ENCODE data around the gene SLC30A2.

Gene SLC30A2

GRCh38 chr1:26020941-26021646, 24.8 kb downstream of the SLC30A2 start:
- no peak for DNase-seq

GRCh38 chr1:26020330-26020768, 25.6 kb downstream of the SLC30A2 start:
- DNase-seq, result no peak

- no peak for DNase-seq
Observed at GRCh38 chr1:26019641-26020315, 26.1 kb downstream of the SLC30A2 start.

DNA sequence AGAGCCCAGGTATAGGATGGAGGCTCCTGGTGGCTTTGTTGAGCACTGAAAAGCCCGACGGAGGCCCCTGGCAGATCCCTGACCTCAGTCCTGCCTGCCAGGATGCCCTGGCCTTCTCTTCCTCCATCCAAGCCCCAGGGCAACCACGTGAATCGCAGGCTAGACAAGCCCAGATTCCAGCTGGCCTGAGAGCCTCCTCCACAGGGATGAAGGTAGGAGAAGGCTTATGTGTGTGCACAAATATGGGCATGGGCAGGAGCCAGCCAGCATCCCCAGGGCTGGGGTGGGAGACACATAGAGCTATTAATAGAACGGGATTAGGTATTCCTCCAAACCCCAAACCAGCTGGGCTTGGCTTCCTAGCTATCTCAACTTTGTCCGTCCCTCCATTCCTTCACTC, 28.3 kb downstream of the SLC30A2 start:
- no peak for DNase-seq

GRCh38 chr1:26016953-26017545, 28.9 kb downstream of the SLC30A2 start:
- DNase-seq, result no peak

DNA sequence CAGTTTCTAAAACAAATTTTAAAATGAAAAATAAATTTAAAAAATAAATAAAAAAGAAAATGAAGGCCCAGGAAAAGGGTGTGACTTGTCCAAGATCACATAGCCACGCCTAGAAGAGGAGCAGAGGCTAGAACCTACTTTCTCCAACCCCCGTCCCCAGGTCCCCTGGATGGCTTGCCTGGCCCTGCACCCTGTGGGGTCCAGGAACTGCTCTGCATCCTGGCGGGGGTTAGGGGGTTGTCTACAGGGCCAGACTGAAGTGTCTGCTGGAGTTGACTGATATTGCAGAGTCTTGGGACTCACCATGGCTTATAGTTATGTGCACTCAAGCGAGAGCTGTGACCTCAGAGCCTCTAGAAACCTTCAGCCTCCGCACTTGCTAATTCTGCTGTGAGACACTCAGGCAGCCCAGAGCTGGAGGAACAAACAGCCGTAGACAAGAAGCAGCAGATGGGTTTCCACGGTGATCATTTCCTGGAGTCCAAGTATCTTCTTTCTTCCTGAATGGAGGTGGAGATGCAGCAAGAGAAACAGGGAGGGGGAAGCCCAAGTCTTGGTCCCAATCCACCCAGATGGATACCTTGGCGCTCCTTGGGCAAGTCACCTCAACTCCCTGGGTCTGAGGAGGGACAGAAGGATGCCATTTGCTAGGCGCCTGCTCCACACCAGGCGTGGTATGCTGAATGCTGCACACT, 29.5 kb downstream of the SLC30A2 start:
- DNase-seq, result no peak

DNA sequence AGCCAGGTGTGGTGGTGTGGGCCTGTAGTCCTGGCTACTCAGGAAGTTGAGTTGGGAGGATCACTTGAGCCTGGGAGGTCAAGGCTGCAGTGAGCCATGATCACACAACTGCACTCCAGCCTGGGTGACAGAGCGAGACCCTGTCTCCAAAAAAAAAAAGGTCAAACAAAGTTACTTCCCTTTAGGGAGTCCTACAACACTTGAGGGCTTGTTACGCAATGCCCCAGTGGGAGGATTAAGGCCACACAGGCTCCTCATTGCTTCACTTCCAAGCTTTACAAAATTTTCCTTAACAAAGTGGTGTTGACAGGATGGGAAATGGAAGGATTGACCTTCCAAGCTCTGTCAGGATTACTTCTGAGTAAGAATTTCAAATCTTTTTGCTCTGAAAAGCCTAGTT, 30.6 kb downstream of the SLC30A2 start:
- no peak for DNase-seq

DNA sequence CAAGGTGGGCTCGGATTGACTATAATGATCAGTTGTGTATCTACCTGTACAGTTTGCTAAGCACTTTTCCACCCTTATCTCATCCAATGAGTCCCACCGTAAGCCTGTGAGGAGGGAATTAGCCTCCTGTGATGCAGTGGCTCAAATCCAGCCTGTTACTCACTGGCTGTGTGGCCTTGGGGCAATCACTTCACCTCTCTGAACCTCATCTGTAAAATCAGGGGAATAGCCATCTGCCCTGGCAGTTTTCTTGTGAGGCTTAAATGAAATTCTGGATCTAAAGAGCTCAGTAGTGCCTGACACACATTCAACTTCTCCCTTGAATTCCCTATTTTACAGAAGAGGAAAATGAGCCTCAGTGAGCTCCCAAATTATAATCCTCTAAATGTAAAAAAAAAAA, 31.7 kb downstream of the SLC30A2 start:
- no peak for DNase-seq

DNA sequence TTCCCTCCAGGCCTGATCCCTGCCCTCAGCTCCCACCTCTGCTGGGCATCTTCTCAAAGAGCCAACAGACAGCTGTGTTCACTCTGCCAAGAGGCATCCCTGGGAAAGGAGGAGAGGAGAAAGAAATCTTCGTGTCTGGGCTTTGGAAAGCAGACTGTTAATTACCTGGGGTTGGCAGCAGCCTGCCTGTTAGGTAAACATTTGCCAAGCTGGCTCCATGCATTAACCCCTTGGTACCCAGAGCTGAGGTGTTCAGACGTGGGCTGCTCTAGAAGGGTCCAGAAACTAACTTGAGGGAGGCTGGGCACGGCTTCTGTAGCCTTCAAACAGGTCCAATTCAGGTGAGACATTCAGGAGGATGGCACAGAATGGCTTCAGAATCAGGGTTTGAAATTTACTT, 33.1 kb downstream of the SLC30A2 start:
- no peak for DNase-seq

- no peak for DNase-seq
Observed at GRCh38 chr1:26010825-26011224, 35.1 kb downstream of the SLC30A2 start.

DNA sequence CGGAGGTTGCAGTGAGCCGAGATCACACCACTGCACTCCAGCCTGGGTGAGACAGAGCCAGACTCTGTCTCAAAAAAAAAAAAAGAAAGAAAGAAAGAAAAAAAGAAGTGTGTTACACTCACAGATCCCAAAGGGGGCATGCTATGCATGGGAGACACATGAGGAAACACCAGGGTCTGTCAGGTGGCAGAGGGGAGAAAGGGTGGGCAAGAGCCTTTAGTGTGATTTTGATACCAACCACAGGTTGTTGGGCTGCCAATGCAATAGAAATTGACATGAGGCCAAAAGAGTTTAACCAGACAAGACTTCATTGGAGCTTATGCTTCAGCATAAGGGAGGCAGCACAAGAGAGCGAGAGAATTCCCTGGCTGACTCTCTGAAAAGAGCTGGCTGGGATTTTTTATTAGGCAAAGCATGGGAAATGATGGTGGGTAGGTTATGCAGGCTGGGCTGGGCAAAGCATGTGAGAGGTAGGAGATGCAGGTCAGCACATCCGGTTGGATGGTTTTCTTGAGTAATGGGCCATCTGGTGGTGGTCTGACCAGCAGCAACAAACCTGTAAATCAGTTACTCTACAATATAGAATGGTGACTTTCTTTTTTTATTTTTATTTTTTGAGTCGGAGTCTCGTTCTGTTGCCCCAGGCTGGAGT, 36.0 kb downstream of the SLC30A2 start:
- no peak for DNase-seq

- DNase-seq, result no peak
Observed at GRCh38 chr1:26006710-26007109, 39.2 kb downstream of the SLC30A2 start.

GRCh38 chr1:26005434-26006105, 40.3 kb downstream of the SLC30A2 start:
- no peak for DNase-seq

- no peak for DNase-seq
Observed at GRCh38 chr1:26003756-26004155, 42.2 kb downstream of the SLC30A2 start.

DNA sequence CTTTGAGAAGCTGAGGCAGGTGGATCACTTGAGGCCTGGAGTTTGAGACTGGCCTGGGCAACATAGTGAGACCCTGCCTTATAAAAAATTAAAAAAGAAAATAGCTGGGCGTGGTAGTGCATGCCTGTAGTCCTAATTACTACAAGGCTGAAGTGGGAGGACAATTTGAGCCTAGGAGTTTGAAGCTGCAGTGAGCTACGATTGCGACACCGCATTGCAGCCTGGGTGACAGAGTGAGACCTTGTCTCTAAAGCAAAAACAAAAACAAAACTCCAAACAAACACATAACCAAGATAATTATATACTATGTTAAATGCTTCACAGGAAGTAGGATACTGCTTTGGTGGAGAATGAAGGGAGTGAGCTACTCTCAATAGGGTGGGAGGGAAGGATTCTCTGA, 42.7 kb downstream of the SLC30A2 start:
- no peak for DNase-seq

DNA sequence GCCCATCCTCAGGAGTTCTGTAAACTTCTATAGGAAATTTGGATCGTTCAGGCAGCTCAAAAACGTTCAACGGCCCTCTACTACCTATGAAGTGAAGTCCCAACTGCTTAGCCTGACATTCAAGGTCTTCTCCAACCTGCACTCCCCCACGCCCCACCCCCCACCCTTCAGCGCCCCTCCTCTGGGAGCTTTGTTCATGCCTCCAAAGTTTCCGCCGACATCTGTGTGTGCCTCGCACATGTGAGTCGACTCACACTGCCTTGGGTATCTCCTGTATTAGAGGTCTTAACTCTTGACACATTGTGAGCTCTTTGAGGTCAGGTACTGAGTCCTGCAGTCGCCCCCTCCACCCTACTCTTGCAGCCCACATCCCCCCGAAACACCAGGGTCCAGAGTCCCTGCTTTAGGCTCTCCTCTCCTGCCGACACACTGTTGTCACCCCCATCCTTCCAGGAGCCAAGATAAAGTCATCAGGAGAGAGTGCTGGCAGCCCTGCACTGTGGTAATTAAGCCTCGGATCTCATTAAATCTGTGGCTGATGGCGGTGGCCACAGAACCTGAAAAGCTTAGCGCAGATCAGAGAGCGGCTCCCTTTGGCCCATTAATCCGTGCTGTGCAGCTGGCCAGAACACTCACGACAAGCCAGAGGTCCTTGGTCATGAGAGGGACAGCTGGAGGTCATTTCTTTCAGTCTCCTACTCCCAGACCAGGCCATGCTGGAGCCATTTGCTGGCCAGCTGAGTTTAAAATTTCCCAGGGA, 46.7 kb downstream of the SLC30A2 start:
- no peak for DNase-seq

DNA sequence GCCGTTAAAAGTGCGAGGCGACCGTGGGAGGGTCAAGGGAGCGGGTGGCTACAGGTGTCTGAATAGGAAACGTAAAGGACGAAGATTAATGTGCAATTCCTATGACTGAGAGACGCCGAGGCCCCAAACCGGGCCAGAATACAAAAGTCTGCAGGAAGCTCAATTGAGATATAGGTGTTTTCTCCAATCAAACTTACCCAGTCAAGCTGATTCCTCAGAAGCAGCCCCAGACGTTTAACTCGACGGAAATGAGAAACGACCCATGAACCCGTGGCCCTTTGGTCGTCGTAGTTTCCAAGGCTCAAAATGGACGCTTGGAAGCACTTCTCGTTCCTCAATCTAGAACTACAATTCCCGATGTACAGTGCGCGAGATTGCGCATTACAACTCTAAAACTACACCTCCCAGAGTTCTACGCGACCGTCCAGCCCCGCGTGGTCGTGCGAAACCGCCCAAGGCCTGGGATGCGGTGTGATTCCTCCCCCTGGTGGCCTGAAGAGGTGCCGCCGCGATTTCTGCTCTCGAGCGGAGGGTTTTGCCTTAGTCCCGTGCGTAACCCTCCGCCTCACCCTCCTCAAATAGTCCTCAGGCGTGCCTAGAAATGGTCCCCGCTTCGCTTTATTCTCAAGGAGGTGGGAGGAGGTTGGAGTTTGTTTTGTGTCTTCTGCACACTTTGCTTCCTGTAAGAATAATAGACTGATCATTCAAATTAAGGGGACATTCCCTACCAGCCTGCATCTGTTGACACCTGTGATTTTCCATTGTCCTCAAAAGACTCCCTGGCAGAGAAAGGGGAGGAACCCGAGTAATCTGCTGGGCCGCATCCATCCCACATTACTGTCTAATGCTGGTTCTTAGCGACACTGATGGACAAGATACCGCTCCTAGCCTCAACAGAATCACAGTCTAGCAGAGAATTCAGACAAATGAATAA, 47.8 kb downstream of the SLC30A2 start, which contains the start of gene PAFAH2:
Gene PAFAH2, minus strand, starts transcription at position 236 of the 934 bp plus-strand sequence. CDS start 7,247 bp downstream, outside the sequence.
- DNase-seq, result peak; percentile 95

GRCh38 chr1:25996966-25997827, 48.7 kb downstream of the SLC30A2 start:
- no peak for DNase-seq

GRCh38 chr1:25994402-25995150, 51.3 kb downstream of the SLC30A2 start:
- no peak for DNase-seq
